ENCODE results near the gene EXOC7.

The EXOC7 gene

GRCh38 chr17:76036497-76037261 is 66.9 kb downstream of the EXOC7 start:
- DNase-seq = no peak

GRCh38 chr17:76034428-76035350 is 68.9 kb downstream of the EXOC7 start:
- no peak for DNase-seq

- no peak for DNase-seq
Measured at GRCh38 chr17:76033139-76033538, 70.4 kb downstream of the EXOC7 start.

GRCh38 chr17:76032780-76033108 is 70.8 kb downstream of the EXOC7 start:
- no peak for DNase-seq

- no peak for DNase-seq
Measured at GRCh38 chr17:76032073-76032779, 71.4 kb downstream of the EXOC7 start.

All from stimulated activated naive CD4-positive, alpha-beta T cell treated with Interleukin-2 at 50 U/mL for 16 hours (primary cell).